ENCODE measurements around the gene PLAGL2. TPM values are rescaled to one million over a fixed set of nuclear protein-coding genes. Genes with fewer than 3 reads are reported as not detected.

Gene PLAGL2
- total and polyA plus RNA-seq, 4 donors = 1.3 to 7.2 (median 1.6) TPM

GRCh38 chr20:32216179-32217142 lies 8.9 kb upstream of the PLAGL2 start:
- Histone ChIP-seq H3K9ac (ENCODE audit: low read depth in 1 of 2, low read length in 2 of 2) (peak overlapping the region in 1 of 2 donors; percentile 76), H3K36me3 (ENCODE audit: control insufficient read depth in 4 of 4, insufficient read depth in 3 of 4, low read depth in 1 of 4, low read length in 3 of 4) (peaks cover 0 to 19% (median 10%) of the 10 kb centered on the region in 4 donors), H3K4me3 (ENCODE audit: low read depth in 1 of 3, low read length in 3 of 3) (no peak overlapping the region), H3K4me1 (ENCODE audit: control insufficient read depth in 4 of 4, insufficient read depth in 4 of 4, low read length in 3 of 4) (peaks cover 14 to 56% (median 52%) of the 10 kb centered on the region in 4 donors), H3K27ac (ENCODE audit: low read depth in 1 of 2, low read length in 2 of 2) (peak overlapping the region; percentile 87 to 90), H3K27me3 (ENCODE audit: control insufficient read depth in 4 of 4, insufficient read depth in 4 of 4, low read length in 3 of 4) (no peaks in the 10 kb centered on the region), H3K9me3 (ENCODE audit: control insufficient read depth in 4 of 4, low read length in 3 of 4) (no peaks in the 10 kb centered on the region)
- TF ChIP-seq FOXA2 (IDR thresholded peaks at IDR 0.05) = peak; percentile 74
- TF ChIP-seq, protein P1, sequence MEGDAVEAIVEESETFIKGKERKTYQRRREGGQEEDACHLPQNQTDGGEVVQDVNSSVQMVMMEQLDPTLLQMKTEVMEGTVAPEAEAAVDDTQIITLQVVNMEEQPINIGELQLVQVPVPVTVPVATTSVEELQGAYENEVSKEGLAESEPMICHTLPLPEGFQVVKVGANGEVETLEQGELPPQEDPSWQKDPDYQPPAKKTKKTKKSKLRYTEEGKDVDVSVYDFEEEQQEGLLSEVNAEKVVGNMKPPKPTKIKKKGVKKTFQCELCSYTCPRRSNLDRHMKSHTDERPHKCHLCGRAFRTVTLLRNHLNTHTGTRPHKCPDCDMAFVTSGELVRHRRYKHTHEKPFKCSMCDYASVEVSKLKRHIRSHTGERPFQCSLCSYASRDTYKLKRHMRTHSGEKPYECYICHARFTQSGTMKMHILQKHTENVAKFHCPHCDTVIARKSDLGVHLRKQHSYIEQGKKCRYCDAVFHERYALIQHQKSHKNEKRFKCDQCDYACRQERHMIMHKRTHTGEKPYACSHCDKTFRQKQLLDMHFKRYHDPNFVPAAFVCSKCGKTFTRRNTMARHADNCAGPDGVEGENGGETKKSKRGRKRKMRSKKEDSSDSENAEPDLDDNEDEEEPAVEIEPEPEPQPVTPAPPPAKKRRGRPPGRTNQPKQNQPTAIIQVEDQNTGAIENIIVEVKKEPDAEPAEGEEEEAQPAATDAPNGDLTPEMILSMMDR (IDR thresholded peaks at IDR 0.05; ENCODE audit: low read depth, low read length, missing input control) = peak; percentile 4
- peak in 1 of 2 donors; percentile 88 for TF ChIP-seq JUND (IDR thresholded peaks at IDR 0.05)
- TF ChIP-seq, protein P2, sequence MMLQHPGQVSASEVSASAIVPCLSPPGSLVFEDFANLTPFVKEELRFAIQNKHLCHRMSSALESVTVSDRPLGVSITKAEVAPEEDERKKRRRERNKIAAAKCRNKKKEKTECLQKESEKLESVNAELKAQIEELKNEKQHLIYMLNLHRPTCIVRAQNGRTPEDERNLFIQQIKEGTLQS (IDR thresholded peaks at IDR 0.05) = no peak
- peak; percentile 91 for TF ChIP-seq ZBTB33 (IDR thresholded peaks at IDR 0.05)
- TF ChIP-seq, protein P3, sequence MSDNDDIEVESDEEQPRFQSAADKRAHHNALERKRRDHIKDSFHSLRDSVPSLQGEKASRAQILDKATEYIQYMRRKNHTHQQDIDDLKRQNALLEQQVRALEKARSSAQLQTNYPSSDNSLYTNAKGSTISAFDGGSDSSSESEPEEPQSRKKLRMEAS (IDR thresholded peaks at IDR 0.05) = peak; percentile 95
- peak; percentile 87 for TF ChIP-seq FOXA1 (IDR thresholded peaks at IDR 0.05)
- TF ChIP-seq NR2F2 (IDR thresholded peaks at IDR 0.05) = peak; percentile 66
- peak; percentile 55 to 60 for TF ChIP-seq RAD21 (IDR thresholded peaks at IDR 0.05)
- TF ChIP-seq TAF1 (conservative IDR thresholded peaks at IDR 0.05) = peak; percentile 26
- peak in 1 of 2 donors; percentile 71 for TF ChIP-seq EGR1 (IDR thresholded peaks at IDR 0.05; ENCODE audit: low read depth in 2 of 2)
- TF ChIP-seq HNF4G (IDR thresholded peaks at IDR 0.05) = peak; percentile 89
- peak; percentile 96 to 99 for TF ChIP-seq HNF4A (conservative IDR thresholded peaks at IDR 0.05)
- peak in 1 of 2 donors; percentile 64 for TF ChIP-seq GABPA (IDR thresholded peaks at IDR 0.05 in 1 of 2, conservative IDR thresholded peaks at IDR 0.05 in 1 of 2)
- TF ChIP-seq SP1 (IDR thresholded peaks at IDR 0.05) = peak; percentile 85
- peak; percentile 96 to 99 for TF ChIP-seq RXRA (IDR thresholded peaks at IDR 0.05)
- TF ChIP-seq, protein P4, sequence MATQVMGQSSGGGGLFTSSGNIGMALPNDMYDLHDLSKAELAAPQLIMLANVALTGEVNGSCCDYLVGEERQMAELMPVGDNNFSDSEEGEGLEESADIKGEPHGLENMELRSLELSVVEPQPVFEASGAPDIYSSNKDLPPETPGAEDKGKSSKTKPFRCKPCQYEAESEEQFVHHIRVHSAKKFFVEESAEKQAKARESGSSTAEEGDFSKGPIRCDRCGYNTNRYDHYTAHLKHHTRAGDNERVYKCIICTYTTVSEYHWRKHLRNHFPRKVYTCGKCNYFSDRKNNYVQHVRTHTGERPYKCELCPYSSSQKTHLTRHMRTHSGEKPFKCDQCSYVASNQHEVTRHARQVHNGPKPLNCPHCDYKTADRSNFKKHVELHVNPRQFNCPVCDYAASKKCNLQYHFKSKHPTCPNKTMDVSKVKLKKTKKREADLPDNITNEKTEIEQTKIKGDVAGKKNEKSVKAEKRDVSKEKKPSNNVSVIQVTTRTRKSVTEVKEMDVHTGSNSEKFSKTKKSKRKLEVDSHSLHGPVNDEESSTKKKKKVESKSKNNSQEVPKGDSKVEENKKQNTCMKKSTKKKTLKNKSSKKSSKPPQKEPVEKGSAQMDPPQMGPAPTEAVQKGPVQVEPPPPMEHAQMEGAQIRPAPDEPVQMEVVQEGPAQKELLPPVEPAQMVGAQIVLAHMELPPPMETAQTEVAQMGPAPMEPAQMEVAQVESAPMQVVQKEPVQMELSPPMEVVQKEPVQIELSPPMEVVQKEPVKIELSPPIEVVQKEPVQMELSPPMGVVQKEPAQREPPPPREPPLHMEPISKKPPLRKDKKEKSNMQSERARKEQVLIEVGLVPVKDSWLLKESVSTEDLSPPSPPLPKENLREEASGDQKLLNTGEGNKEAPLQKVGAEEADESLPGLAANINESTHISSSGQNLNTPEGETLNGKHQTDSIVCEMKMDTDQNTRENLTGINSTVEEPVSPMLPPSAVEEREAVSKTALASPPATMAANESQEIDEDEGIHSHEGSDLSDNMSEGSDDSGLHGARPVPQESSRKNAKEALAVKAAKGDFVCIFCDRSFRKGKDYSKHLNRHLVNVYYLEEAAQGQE (IDR thresholded peaks at IDR 0.05) = peak; percentile 80
- peak; percentile 90 for TF ChIP-seq YY1 (IDR thresholded peaks at IDR 0.05)
- DNase-seq (ENCODE audit: low spot score) = no peak
- WGBS = 28% methylated on average over 13 of the region's 13 CpGs
